Motor neuron (in vitro differentiated cells): Measurements from ENCODE around the gene FKBP1B. TPM values are rescaled to one million over a fixed set of nuclear protein-coding genes. Genes with fewer than 3 reads are reported as not detected.
"Not testable (repeated sequence)": the region's sequence is repeated elsewhere in the genome, so short reads cannot be mapped to it uniquely, and the experiment has no call there.

Experiments
- ATAC-seq, 8 experiments: fragments of 200-7000 bp; cut with Tn5 transposase; replicated peaks in 6 of 8; 2 replicates each; pipeline ENCODE4 v1.8.0; 2021; ENCODE audit warnings: mild to moderate bottlenecking in 8 of 8, moderate library complexity in 8 of 8
- H3K27ac ChIP-seq, 2 donors: fragments of 250-450 bp; sonication (Bioruptor Pico); 2 replicates each; pipeline ENCODE4 v1.9.0; 2021; ENCODE audit warnings: antibody characterized with exemption in 2 of 2, mild to moderate bottlenecking in 2 of 2, moderate library complexity in 1 of 2
- H3K4me1 ChIP-seq, 2 donors: fragments of 250-450 bp; sonication (Bioruptor Pico); replicated peaks in 1 of 2; 2 replicates each; pipeline ENCODE4 v1.6.1; 2021; ENCODE audit warnings: antibody characterized with exemption in 2 of 2, mild to moderate bottlenecking in 2 of 2, moderate library complexity in 1 of 2
- H3K4me3 ChIP-seq, 5 donors: fragments of 250-450 bp; sonication (Bioruptor Pico); 2 replicates each; pipeline ENCODE4 v1.9.0; 2021; ENCODE audit warnings: antibody characterized with exemption in 5 of 5, mild to moderate bottlenecking in 5 of 5, moderate library complexity in 4 of 5
- WGBS, 10 experiments: fragments of 450-650 bp; shearing (Covaris generic); methylation state at CpG; one replicate each; pipeline ENCODE4 v1.0.0; 2022; 5-methylcytosine and 5-hydroxymethylcytosine counted together
- in situ Hi-C, 9 experiments: fragments of 400-800 bp; cut with MboI; loops; one replicate each; pipeline ENCODE4 v1.15.0; 2021; ENCODE audit warnings: low sequenced_read_pairs in 9 of 9, low pct_unique_long_range_greater_than_20kb in 2 of 9; ENCODE audit not compliant: unreplicated experiment in 9 of 9
- total RNA-seq, 8 experiments: library from RNA; unstranded; fragments of 300-600 nt; gene quantifications; 2 replicates each; pipeline versions ENCODE4 v1.2.3 to v1.2.4, GENCODE V29; 2022

Gene FKBP1B
- total RNA-seq, 8 experiments from 2014 or later: 4.2 to 54.0 (median 32.4) TPM

- no peak overlapping the region for H3K27ac ChIP-seq
- no peaks in the 10 kb centered on the region for H3K4me1 ChIP-seq
- H3K4me3 ChIP-seq: no peak overlapping the region
- in situ Hi-C loops: loop anchor here in 1 of 9 experiments (25.0 kb wide), 1 partner anchor 260 kb away; the partner anchor contains the start of gene ITSN2
- ATAC-seq: no peak
- 38 to 100% (median 92%) methylated on average over 1 to 2 of the region's 2 CpGs; no CpG with 5 or more reads in 2 of the 10 experiments for WGBS, 10 experiments
These were observed 52.5 kb downstream of the FKBP1B start for GRCh38 chr2:24101992-24102391.

- WGBS, 10 experiments: 14 to 100% (median 100%) methylated on average over 1 of the region's 1 CpG; no CpG with 5 or more reads in 4 of the 10 experiments
- in situ Hi-C loops: loop anchor here in 1 of 9 experiments (25.0 kb wide), 1 partner anchor 260 kb away; the partner anchor contains the start of gene ITSN2
- H3K27ac ChIP-seq: no peak overlapping the region
- no peak for ATAC-seq
- no peaks in the 10 kb centered on the region for H3K4me1 ChIP-seq
- no peak overlapping the region for H3K4me3 ChIP-seq
These were observed 53.1 kb downstream of the FKBP1B start for GRCh38 chr2:24102677-24103076.

GRCh38 chr2:24104110-24104650 is 54.6 kb downstream of the FKBP1B start:
- no peak overlapping the region for H3K27ac ChIP-seq
- H3K4me1 ChIP-seq: no peaks in the 10 kb centered on the region
- WGBS, 10 experiments: 89 to 100% (median 96%) methylated on average over 1 to 5 of the region's 8 CpGs; no CpG with 5 or more reads in 6 of the 10 experiments
- no peak overlapping the region for H3K4me3 ChIP-seq
- in situ Hi-C loops: loop anchor here in 1 of 9 experiments (25.0 kb wide), 1 partner anchor 258 kb away; the partner anchor contains the start of gene ITSN2
- no peak for ATAC-seq

- in situ Hi-C loops: loop anchor here in 1 of 9 experiments (25.0 kb wide), 1 partner anchor 257 kb away; the partner anchor contains the start of gene ITSN2
- ATAC-seq: peak in 3 of 8 experiments; percentile 44 to 70 (median 49)
- Histone ChIP-seq H3K4me3 (no peak overlapping the region), H3K27ac (no peak overlapping the region), H3K4me1 (no peaks in the 10 kb centered on the region)
- 40 to 100% (median 86%) methylated on average over 1 to 3 of the region's 4 CpGs; no CpG with 5 or more reads in 3 of the 10 experiments for WGBS, 10 experiments
These were observed 55.4 kb downstream of the FKBP1B start for GRCh38 chr2:24104906-24105305.

- WGBS, 10 experiments: 0 to 58% (median 33%) methylated on average over 1 to 2 of the region's 2 CpGs
- Histone ChIP-seq H3K27ac (no peak overlapping the region), H3K4me3 (no peak overlapping the region), H3K4me1 (no peaks in the 10 kb centered on the region)
- peak in 2 of 8 experiments; percentile 36 to 59 for ATAC-seq
- in situ Hi-C loops: loop anchor here in 1 of 9 experiments (25.0 kb wide), 1 partner anchor 256 kb away; the partner anchor contains the start of gene ITSN2
These were observed 56.3 kb downstream of the FKBP1B start for GRCh38 chr2:24105816-24106215.

GRCh38 chr2:24106786-24107185 is 57.2 kb downstream of the FKBP1B start:
- H3K27ac ChIP-seq: no peak overlapping the region

GRCh38 chr2:24107336-24107735 is 57.8 kb downstream of the FKBP1B start:
- no peak overlapping the region for H3K27ac ChIP-seq
- 78 to 100% (median 89%) methylated on average over 1 of the region's 1 CpG for WGBS, 10 experiments
- no peak for ATAC-seq
- no peak overlapping the region for H3K4me3 ChIP-seq
- in situ Hi-C loops: loop anchor here in 1 of 9 experiments (25.0 kb wide), 1 partner anchor 255 kb away; the partner anchor contains the start of gene ITSN2
- H3K4me1 ChIP-seq: no peaks in the 10 kb centered on the region

More at GRCh38 chr2:24106786-24107185, 57.2 kb downstream of the FKBP1B start:
- in situ Hi-C loops: loop anchor here in 1 of 9 experiments (25.0 kb wide), 1 partner anchor 256 kb away; the partner anchor contains the start of gene ITSN2
- no peak overlapping the region for H3K4me3 ChIP-seq
- no peak for ATAC-seq
- H3K4me1 ChIP-seq: no peaks in the 10 kb centered on the region

GRCh38 chr2:24109431-24109830 is 59.9 kb downstream of the FKBP1B start:
- in situ Hi-C loops: loop anchor here in 1 of 9 experiments (25.0 kb wide), 1 partner anchor 253 kb away; the partner anchor contains the start of gene ITSN2
- whole genome bisulfite sequencing, 10 experiments: 50 to 100% (median 100%) methylated on average over 1 of the region's 1 CpG; no CpG with 5 or more reads in 3 of the 10 experiments
- not testable (repeated sequence) for H3K4me1 ChIP-seq, H3K4me3 ChIP-seq, ATAC-seq, H3K27ac ChIP-seq

GRCh38 chr2:24110660-24111303 is 61.2 kb downstream of the FKBP1B start:
- H3K4me3 ChIP-seq: no peak overlapping the region
- WGBS, 10 experiments: 67 to 93% (median 87%) methylated on average over 1 to 4 of the region's 7 CpGs; no CpG with 5 or more reads in 4 of the 10 experiments
- H3K4me1 ChIP-seq: no peaks in the 10 kb centered on the region
- no peak for ATAC-seq
- in situ Hi-C loops: loop anchor here in 1 of 9 experiments (25.0 kb wide), 1 partner anchor 252 kb away; the partner anchor contains the start of gene ITSN2
- no peak overlapping the region for H3K27ac ChIP-seq

GRCh38 chr2:24111407-24111901 is 61.9 kb downstream of the FKBP1B start:
- ATAC-seq: no peak
- no peak overlapping the region for H3K27ac ChIP-seq
- H3K4me1 ChIP-seq: no peaks in the 10 kb centered on the region
- 13 to 100% (median 87%) methylated on average over 1 to 2 of the region's 2 CpGs; no CpG with 5 or more reads in 1 of the 10 experiments for WGBS, 10 experiments
- in situ Hi-C loops: loop anchor here in 1 of 9 experiments (25.0 kb wide), 1 partner anchor 251 kb away; the partner anchor contains the start of gene ITSN2
- H3K4me3 ChIP-seq: no peak overlapping the region
